Muscle layer of duodenum (tissue), 2 donors: ENCODE data around the gene RAPGEFL1.
"Not testable (repeated sequence)": the region's sequence is repeated elsewhere in the genome, so short reads cannot be mapped to it uniquely, and the experiment has no call there.

ENCODE experiments used
- H3K27ac ChIP-seq: one replicate; pipeline ENCODE4 v1.7.0; 2013; ENCODE audit warnings: mild to moderate bottlenecking, low read length
- H3K27me3 ChIP-seq: one replicate; pipeline ENCODE4 v1.7.0; 2013; ENCODE audit warnings: low read depth, mild to moderate bottlenecking, control low read depth, low read length
- H3K36me3 ChIP-seq, 2 donors: one replicate each; pipeline ENCODE4 v1.7.0; 2013; ENCODE audit warnings: low read length in 2 of 2, control low read depth in 1 of 2, mild to moderate bottlenecking in 1 of 2; ENCODE audit not compliant: insufficient read depth in 2 of 2, control insufficient read depth in 1 of 2
- H3K4me1 ChIP-seq, 2 donors: one replicate each; pipeline ENCODE4 v1.7.0; 2013; ENCODE audit warnings: low read length in 2 of 2, mild to moderate bottlenecking in 2 of 2, control low read depth in 1 of 2, moderate library complexity in 1 of 2; ENCODE audit not compliant: insufficient read depth in 2 of 2, control insufficient read depth in 1 of 2
- H3K4me3 ChIP-seq, 2 donors: one replicate each; pipeline ENCODE4 v1.7.0; 2013; ENCODE audit warnings: low read length in 2 of 2, low read depth in 1 of 2, mild to moderate bottlenecking in 1 of 2
- H3K9me3 ChIP-seq, 2 donors: one replicate each; pipeline ENCODE4 v1.7.0; 2013; ENCODE audit warnings: low read length in 2 of 2, control low read depth in 1 of 2, mild to moderate bottlenecking in 1 of 2; ENCODE audit not compliant: control insufficient read depth in 1 of 2
- donor health status: healthy.

RAPGEFL1 gene, protein sequence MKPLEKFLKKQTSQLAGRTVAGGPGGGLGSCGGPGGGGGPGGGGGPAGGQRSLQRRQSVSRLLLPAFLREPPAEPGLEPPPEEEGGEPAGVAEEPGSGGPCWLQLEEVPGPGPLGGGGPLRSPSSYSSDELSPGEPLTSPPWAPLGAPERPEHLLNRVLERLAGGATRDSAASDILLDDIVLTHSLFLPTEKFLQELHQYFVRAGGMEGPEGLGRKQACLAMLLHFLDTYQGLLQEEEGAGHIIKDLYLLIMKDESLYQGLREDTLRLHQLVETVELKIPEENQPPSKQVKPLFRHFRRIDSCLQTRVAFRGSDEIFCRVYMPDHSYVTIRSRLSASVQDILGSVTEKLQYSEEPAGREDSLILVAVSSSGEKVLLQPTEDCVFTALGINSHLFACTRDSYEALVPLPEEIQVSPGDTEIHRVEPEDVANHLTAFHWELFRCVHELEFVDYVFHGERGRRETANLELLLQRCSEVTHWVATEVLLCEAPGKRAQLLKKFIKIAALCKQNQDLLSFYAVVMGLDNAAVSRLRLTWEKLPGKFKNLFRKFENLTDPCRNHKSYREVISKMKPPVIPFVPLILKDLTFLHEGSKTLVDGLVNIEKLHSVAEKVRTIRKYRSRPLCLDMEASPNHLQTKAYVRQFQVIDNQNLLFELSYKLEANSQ

DNA sequence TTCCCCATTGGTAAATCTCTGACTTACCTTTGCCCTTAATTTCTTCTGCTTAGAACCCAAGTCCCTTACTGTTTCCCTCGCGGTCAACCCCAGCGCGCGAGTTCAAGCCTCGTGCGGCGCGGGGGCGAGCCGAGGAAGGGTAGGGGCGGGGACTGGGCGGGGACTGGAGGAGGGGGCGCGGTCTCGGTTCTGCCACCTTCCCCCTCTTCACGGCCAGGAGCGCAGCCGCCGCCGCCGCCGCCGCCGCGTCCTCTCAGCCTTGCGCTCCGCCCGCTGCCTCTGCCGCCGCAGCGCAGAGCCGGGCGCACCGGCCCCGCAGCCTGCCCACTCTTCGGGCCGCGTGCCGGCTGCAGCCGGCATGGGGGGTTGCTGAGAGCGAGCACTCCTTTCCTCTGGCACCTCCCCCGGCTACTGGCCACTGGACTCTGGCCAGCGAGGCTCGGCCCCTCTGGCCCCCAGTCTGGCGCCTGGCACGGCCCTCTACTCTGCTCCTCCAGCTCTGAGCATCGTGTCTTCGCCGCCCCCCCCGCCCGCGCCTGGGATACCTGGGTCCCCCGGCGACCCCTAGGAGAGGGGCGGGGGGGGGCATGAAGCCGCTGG, at the start of gene RAPGEFL1:
Gene RAPGEFL1, plus strand, starts transcription at position 196 of the 600 bp plus-strand sequence. Its CDS starts 392 bp downstream, at position 588.
- Histone ChIP-seq H3K4me1 (peaks cover 4 to 9% of the 10 kb centered on the region in 2 donors), H3K27ac (peak within 1 kb of the TSS; percentile 79), H3K36me3 (peaks cover 10 to 15% of the 10 kb centered on the region in 2 donors), H3K27me3 (no peaks in the 10 kb centered on the region), H3K4me3 (peak within 1 kb of the TSS; percentile 30 to 70), H3K9me3 (no peaks in the 10 kb centered on the region)

DNA sequence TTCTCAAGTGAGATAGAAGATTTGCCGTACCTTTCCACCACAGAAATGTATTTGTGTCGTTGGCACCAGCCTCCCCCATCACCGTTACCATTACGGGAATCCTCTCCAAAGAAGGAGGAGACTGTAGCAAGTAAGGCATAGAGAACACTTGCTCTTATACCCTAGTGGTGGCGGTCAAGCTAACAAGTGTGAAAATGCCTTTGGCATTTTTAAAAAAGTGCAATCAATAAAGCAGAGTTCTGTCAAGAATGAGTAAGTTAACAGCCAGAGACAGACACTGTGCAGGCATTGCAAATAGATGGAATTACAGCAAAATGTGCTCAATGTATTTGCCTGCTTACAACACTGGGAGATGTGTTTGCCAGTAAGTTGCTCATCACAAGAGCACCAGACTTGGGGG, 47.8 kb upstream of the RAPGEFL1 start:
- Histone ChIP-seq H3K4me1 (peaks cover 5 to 8% of the 10 kb centered on the region in 2 donors), H3K4me3 (no peak overlapping the region), H3K27ac (no peak overlapping the region), H3K27me3 (no peaks in the 10 kb centered on the region), H3K36me3 (peaks cover 46 to 68% of the 10 kb centered on the region in 2 donors), H3K9me3 (no peaks in the 10 kb centered on the region)

DNA sequence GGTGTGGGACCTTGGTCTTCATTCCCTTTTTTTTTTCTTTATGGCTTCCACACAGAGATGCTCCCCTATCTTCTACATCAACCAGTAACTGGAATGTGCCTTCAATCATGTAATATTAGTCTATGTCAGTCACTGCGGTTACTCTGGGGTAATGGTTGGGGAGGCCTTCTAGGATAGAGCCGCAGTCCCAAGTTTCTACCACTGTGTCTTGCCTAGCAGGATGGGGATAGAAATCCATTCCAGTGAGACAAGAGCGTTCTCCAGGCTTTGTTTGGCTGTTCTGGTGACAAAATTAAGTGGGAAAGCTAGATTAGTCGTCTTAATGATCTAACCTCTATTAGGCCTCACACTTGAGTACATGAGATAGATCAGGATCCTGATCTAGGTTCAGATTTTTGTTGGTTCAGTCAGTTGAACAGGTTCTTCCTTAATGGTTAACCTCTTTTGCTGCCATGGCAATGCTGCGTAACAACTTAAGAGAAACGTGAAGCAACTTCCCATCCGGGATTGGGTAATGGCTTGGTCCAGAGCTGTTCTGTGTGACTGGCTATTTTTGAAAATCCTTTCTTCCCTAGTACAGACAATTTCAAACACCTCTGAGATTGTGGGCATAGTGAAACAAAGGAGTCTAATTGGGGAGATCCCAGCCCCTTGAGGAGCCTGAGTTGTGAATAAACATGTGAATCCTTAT, 46.8 kb upstream of the RAPGEFL1 start:
- Histone ChIP-seq H3K9me3 (no peaks in the 10 kb centered on the region), H3K27ac (no peak overlapping the region), H3K36me3 (peaks cover 56 to 78% of the 10 kb centered on the region in 2 donors), H3K27me3 (no peaks in the 10 kb centered on the region), H3K4me3 (no peak overlapping the region), H3K4me1 (peaks cover 0 to under 1% of the 10 kb centered on the region in 2 donors)

- Histone ChIP-seq H3K27me3 (no peaks in the 10 kb centered on the region), H3K36me3 (peaks cover 58 to 71% of the 10 kb centered on the region in 2 donors), H3K9me3 (no peaks in the 10 kb centered on the region), H3K4me1 (peaks cover 0 to 5% of the 10 kb centered on the region in 2 donors), H3K4me3 (no peak overlapping the region), H3K27ac (peak overlapping the region; percentile 36)
Measured at GRCh38 chr17:40134184-40134583, 43.1 kb upstream of the RAPGEFL1 start.

DNA sequence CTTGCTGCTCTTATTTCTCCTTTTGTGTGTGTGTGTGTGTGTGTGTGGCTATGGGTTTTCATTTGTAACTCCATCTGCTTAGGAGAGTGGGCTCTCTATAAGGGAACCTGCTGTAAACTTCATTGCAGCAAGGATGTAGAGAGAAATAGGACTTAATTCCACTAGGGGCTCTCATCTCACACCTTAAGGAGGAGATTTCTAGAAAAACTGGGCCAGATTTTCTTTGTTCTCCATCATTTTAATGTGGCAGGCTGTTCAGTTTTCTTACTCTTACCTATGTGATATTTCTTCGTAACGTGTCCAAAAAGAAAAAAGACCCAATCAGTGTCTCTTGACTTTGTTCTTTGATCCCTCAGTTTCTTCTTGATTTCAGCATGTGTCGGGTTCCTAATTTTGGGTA, 41.5 kb upstream of the RAPGEFL1 start:
- H3K27ac ChIP-seq: no peak overlapping the region
- no peaks in the 10 kb centered on the region for H3K27me3 ChIP-seq
- peaks cover 51 to 55% of the 10 kb centered on the region in 2 donors for H3K36me3 ChIP-seq
- H3K4me1 ChIP-seq: peaks cover 6 to 10% of the 10 kb centered on the region in 2 donors
- no peaks in the 10 kb centered on the region for H3K9me3 ChIP-seq
- H3K4me3 ChIP-seq: no peak overlapping the region

DNA sequence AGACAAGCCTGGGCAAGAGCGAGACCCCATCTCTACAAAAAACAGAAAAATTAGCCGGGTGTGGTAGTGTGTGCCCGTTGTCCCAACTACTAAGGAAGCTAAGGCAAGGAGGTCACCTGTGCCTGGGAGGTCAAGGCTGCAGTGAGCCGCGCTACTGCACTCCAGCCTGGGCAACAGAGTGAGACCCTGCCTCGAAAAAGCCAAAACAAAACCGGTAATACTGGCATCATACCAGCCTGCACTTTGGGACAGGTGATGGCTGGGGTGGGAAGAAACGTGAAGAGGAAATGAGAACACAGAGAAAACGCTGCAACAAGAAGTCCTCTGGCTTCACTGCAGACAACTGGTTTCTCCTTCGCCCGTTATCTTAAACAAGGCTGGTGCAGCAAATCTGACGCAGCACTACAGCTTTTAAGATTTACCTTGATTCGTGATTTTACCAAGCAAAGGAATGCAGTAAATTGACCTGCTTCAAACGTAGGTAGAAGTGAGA, 37.7 kb upstream of the RAPGEFL1 start:
- H3K27me3 ChIP-seq: no peaks in the 10 kb centered on the region
- H3K4me1 ChIP-seq: peaks cover 16 to 23% of the 10 kb centered on the region in 2 donors
- peak overlapping the region; percentile 98 for H3K27ac ChIP-seq
- H3K36me3 ChIP-seq: peaks cover 25 to 34% of the 10 kb centered on the region in 2 donors
- no peaks in the 10 kb centered on the region for H3K9me3 ChIP-seq
- H3K4me3 ChIP-seq: peak overlapping the region; percentile 75 to 81

GRCh38 chr17:40143166-40143565, 34.1 kb upstream of the RAPGEFL1 start:
- Histone ChIP-seq H3K36me3 (peaks cover 12 to 20% of the 10 kb centered on the region in 2 donors), H3K4me1 (peaks cover 16 to 30% of the 10 kb centered on the region in 2 donors)
- H3K27me3 ChIP-seq, H3K27ac ChIP-seq, H3K9me3 ChIP-seq, H3K4me3 ChIP-seq: not testable (repeated sequence)

- Histone ChIP-seq H3K27ac (no peak overlapping the region), H3K9me3 (no peaks in the 10 kb centered on the region), H3K4me1 (peaks cover 11 to 24% of the 10 kb centered on the region in 2 donors), H3K4me3 (no peak overlapping the region), H3K36me3 (peaks cover 23 to 29% of the 10 kb centered on the region in 2 donors), H3K27me3 (no peaks in the 10 kb centered on the region)
Measured at GRCh38 chr17:40145476-40145875, 31.8 kb upstream of the RAPGEFL1 start.

- Histone ChIP-seq H3K4me3 (no peak overlapping the region), H3K27ac (no peak overlapping the region), H3K9me3 (no peaks in the 10 kb centered on the region), H3K4me1 (peaks cover 0 to 17% of the 10 kb centered on the region in 2 donors), H3K36me3 (peaks cover 23 to 28% of the 10 kb centered on the region in 2 donors), H3K27me3 (no peaks in the 10 kb centered on the region)
Measured at GRCh38 chr17:40148527-40148926, 28.7 kb upstream of the RAPGEFL1 start.

- H3K9me3 ChIP-seq: no peaks in the 10 kb centered on the region
- no peak overlapping the region for H3K27ac ChIP-seq
- no peak overlapping the region for H3K4me3 ChIP-seq
- H3K36me3 ChIP-seq: peaks cover 23 to 37% of the 10 kb centered on the region in 2 donors
- peaks cover 0 to 18% of the 10 kb centered on the region in 2 donors for H3K4me1 ChIP-seq
- H3K27me3 ChIP-seq: no peaks in the 10 kb centered on the region
Measured at GRCh38 chr17:40150276-40150675, 27.0 kb upstream of the RAPGEFL1 start.
